NK-92 (cell line): ENCODE measurements around the gene RNF144A.

Experiments
- DNase-seq: peaks from one replicate; lab custom pipeline; 2025; ENCODE audit not compliant: unreplicated experiment; lab: John Stamatoyannopoulos, UW

Gene RNF144A

GRCh38 chr2:7071154-7071553 is 153.9 kb downstream of the RNF144A start:
- no peak for DNase-seq

GRCh38 chr2:7071916-7072556 is 154.8 kb downstream of the RNF144A start:
- no peak for DNase-seq

GRCh38 chr2:7073901-7074300 is 156.7 kb downstream of the RNF144A start:
- no peak for DNase-seq

DNA sequence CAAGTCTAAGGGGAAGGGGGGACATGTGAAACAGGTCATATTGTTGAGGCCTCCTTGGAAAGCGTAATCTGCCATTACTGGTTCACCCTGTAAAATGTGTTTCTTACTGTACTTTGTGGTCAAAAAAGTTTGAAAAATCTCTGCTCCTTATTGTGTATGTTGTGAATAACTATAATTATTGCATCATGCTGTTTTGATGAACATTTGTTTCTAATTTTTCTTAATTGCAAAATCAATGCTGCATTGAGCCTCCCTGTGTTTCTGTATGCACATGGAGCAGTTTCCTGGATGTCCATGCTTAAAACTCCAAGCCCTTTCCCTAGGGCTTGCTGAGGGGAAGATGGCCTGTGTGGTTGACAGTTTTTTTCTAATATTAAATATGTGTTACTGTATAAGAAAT is 158.6 kb downstream of the RNF144A start:
- no peak for DNase-seq

DNA sequence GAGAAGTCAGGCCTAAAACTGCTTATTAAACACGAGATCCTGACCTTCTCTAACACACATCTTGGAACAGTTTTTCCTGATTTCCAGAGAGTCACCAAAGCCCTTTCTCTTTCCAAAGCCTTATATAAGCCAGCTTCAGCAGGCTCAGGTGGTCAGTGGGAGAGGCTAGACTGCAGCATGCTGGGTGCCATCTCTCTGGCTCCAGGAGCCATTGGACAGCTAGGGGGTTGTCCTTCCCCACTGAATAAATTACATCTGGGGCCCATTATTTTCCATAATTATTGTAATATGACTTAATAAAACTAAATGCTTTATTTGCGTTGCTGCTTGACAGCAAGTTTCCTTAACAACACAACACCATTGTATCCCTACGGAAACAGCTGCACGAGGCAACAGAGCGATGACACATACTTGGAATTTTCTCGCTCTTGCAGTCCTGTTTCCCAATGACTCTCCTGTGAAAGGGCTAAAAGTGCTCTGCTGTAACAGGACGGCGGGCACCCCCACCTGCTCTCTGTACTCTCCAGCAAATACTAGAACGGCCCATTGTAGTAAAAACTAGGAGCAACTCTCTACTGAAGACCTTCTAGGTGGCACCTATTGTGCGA is 160.6 kb downstream of the RNF144A start:
- no peak for DNase-seq

GRCh38 chr2:7083580-7084509 is 166.6 kb downstream of the RNF144A start:
- DNase-seq = no peak

DNA sequence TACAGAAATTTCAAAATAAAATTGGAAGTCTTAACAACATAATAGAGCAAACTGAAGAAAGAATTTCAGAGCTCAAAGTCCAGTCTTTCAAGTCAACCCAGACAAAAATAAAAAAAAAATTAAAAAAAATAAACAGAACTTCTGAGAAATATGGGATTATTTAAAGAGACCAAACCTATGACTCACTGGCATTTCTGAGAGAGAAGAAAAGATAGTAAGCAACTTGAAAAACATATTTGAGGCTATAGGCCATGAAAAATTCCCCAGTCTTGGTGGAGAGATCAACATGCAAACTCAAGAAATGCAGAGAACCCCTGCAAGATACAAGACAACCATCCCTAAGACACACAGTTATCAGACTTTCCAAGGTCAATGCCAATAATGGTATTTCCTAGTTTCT is 167.4 kb downstream of the RNF144A start:
- DNase-seq = no peak

DNA sequence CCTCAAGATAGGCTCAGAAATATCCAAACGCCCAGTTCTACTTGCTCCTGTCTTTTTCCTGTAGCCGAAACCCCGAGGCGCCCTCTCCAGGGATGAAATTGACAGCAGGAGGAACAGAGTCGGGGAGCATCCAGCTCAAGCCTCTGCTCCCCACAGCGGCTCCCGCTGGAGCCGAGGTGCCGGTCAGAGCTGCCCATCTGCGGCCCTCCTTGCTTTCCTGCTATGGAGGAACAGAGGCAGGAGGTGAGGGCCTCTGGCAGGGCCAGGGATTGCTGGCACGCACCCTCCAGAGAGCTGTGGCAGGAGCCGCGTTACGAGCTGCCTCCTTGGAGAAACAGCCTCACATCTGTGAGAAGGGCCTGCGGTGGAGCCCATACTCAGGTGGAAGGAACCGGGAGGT is 172.1 kb downstream of the RNF144A start:
- no peak for DNase-seq

DNA sequence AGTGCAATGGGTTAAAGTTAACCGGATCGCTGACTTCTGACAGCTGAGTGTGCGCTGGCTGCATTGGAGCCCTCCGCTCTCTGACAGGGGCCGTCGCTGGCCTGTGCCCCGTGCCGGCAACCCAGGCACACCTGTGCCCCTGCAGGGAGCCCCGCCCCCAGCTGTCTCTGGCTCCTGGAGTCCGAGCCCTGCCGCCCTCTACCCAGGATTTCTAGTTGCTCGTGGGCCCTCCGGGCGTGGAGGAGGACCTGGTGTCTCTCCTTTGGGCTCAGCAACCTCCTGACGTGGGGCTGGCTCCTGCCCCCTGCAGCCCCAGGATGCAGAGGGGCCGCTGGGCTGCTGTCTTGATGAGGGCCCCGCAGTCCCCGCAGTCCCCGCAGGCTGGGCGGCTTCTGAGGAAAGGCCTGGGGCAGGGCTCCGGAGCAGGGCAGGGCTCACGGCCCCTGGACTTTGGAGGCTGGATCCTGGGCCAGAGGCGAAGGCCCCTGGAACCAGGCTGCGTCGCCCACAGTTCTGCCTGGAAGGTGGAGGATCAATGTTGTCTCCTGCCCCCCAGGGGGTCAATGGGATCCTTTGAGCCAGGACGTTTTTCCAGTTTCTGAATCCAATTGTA is 172.8 kb downstream of the RNF144A start:
- no peak for DNase-seq

- DNase-seq = no peak
Measured at GRCh38 chr2:7093376-7093775, 176.2 kb downstream of the RNF144A start.
